Endothelial cell (in vitro differentiated cells): ENCODE data around the gene CDK16. TPM values are rescaled to one million over a fixed set of nuclear protein-coding genes. Genes with fewer than 3 reads are reported as not detected.

Source experiments
- DNase-seq: peaks from one replicate; pipeline ENCODE4 v3.0.0; 2021; ENCODE audit warnings: low spot score
- H3K27ac Mint-ChIP-seq: one replicate; pipeline ENCODE4 v1.8.0; 2021; ENCODE audit warnings: mixed read lengths, inconsistent platforms; ENCODE audit not compliant: unreplicated experiment
- H3K27me3 Mint-ChIP-seq: one replicate; pipeline ENCODE4 v1.8.0; 2021; ENCODE audit warnings: mild to moderate bottlenecking, moderate library complexity, mixed read lengths, inconsistent platforms; ENCODE audit not compliant: unreplicated experiment
- H3K36me3 Mint-ChIP-seq: one replicate; pipeline ENCODE4 v1.8.0; 2021; ENCODE audit warnings: mild to moderate bottlenecking, low read depth, mixed read lengths, inconsistent platforms; ENCODE audit not compliant: unreplicated experiment
- H3K4me1 Mint-ChIP-seq: one replicate; pipeline ENCODE4 v1.8.0; 2021; ENCODE audit warnings: mild to moderate bottlenecking, mixed read lengths, inconsistent platforms; ENCODE audit not compliant: unreplicated experiment
- H3K4me3 Mint-ChIP-seq: one replicate; pipeline ENCODE4 v1.8.0; 2021; ENCODE audit warnings: mild to moderate bottlenecking, mixed read lengths, inconsistent platforms; ENCODE audit not compliant: unreplicated experiment
- H3K9me3 Mint-ChIP-seq: one replicate; pipeline ENCODE4 v1.8.0; 2021; ENCODE audit warnings: mixed read lengths, inconsistent platforms; ENCODE audit not compliant: unreplicated experiment
- total RNA-seq: library from RNA; stranded (reverse); fragmentation: NEBNext Ultra II Directional; extraction: Animal tissue kit (Norgen Biotek cat#: 25700); gene quantifications from one replicate; pipeline ENCODE4 v1.2.1, GENCODE V29; 2021; ENCODE audit not compliant: unreplicated experiment
- TF ChIP-seq, protein P1 (sequence below): fragments of 200-600 bp; sonication (generic); IDR thresholded peaks from one replicate; pipeline ENCODE4 v1.5.0; 2021; ENCODE audit warnings: antibody characterized with exemption; ENCODE audit not compliant: unreplicated experiment

CDK16 gene
- total RNA-seq, 1 donor from 2014 or later, result 103 TPM

DNA sequence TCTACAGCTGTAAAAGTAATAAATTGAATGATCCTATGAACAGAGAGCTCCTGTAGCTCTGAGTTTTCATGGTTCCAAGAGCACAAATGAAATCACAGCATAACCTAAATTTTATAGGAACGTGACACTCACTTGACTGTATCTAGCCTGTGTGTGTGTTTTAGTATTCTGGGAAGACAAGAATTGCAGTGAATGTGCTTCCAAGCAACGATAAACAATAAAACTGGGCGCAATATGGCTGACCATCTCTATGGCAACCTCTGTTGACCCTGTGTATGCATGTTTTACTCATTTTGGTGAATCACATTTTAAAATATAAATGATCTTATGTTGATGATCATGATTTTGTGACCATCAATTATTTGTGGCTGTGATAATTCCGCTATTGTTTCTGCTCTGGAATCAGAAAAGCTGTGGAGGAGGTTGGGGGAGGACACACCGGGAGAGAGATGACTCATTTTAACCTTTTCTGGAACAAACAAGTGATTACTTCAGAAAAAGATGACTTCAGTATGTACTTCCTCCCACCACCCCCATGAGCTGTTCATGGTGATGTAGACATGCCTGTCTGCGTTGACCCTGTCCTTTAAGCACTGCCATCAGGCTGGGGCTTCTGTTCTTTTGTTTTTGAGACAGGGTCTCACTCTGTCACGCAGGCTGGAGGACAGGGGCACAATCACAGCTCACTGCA is 46.1 kb downstream of the CDK16 start:
- H3K9me3 Mint-ChIP-seq, result no peaks in the 10 kb centered on the region
- TF ChIP-seq, protein P1, sequence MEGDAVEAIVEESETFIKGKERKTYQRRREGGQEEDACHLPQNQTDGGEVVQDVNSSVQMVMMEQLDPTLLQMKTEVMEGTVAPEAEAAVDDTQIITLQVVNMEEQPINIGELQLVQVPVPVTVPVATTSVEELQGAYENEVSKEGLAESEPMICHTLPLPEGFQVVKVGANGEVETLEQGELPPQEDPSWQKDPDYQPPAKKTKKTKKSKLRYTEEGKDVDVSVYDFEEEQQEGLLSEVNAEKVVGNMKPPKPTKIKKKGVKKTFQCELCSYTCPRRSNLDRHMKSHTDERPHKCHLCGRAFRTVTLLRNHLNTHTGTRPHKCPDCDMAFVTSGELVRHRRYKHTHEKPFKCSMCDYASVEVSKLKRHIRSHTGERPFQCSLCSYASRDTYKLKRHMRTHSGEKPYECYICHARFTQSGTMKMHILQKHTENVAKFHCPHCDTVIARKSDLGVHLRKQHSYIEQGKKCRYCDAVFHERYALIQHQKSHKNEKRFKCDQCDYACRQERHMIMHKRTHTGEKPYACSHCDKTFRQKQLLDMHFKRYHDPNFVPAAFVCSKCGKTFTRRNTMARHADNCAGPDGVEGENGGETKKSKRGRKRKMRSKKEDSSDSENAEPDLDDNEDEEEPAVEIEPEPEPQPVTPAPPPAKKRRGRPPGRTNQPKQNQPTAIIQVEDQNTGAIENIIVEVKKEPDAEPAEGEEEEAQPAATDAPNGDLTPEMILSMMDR, result no peak
- no peaks in the 10 kb centered on the region for H3K4me1 Mint-ChIP-seq
- H3K27me3 Mint-ChIP-seq, result peaks cover under 1% of the 10 kb centered on the region
- no peak overlapping the region for H3K4me3 Mint-ChIP-seq
- H3K36me3 Mint-ChIP-seq, result no peaks in the 10 kb centered on the region
- DNase-seq, result no peak
- no peak overlapping the region for H3K27ac Mint-ChIP-seq

DNA sequence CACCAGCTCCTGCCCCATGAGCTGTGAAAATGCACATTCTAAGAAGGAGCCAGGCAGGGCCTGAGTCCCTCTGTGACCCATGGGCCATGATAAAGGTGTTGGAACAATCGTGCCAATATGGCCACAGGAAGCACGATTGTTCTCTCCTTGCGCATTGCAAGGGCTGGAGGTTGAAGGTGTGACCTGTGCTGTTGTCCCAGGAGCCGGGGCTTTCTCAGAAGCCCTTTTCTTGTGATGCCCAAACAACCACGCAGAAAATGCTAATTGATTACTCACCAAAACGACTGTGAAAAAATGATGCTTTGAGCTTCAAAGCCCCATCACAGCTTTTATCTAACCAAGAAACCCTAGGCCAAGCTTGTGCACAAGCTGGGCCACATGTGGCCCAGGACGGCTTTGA is 48.2 kb downstream of the CDK16 start:
- Mint-ChIP-seq H3K36me3 (no peaks in the 10 kb centered on the region), H3K9me3 (no peaks in the 10 kb centered on the region), H3K4me1 (no peaks in the 10 kb centered on the region), H3K4me3 (no peak overlapping the region), H3K27me3 (no peaks in the 10 kb centered on the region), H3K27ac (no peak overlapping the region)
- TF ChIP-seq, protein P1, result no peak
- no peak for DNase-seq

DNA sequence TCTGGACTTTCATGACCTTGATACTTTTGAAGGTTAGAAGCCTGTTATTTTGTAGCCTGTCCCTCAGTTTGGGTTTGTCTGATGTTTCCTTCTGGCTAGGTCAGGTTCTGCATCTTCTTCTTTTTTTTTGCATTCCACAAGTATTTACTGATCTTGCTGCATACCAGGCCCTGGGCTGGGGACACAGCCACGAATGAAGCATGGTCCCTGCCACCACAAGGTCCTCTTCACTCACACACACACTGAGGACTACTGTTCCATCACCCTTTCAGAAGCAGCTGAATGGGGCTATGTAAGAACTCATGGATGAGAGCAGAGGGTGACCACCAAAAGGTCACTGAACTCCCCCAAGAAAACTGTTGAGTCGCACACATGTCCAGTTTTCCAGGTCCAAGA is 53.5 kb downstream of the CDK16 start:
- Mint-ChIP-seq H3K27me3 (peaks cover 4% of the 10 kb centered on the region), H3K4me1 (no peaks in the 10 kb centered on the region), H3K36me3 (no peaks in the 10 kb centered on the region), H3K4me3 (no peak overlapping the region), H3K27ac (no peak overlapping the region), H3K9me3 (no peaks in the 10 kb centered on the region)
- TF ChIP-seq, protein P1, result no peak
- DNase-seq, result no peak

DNA sequence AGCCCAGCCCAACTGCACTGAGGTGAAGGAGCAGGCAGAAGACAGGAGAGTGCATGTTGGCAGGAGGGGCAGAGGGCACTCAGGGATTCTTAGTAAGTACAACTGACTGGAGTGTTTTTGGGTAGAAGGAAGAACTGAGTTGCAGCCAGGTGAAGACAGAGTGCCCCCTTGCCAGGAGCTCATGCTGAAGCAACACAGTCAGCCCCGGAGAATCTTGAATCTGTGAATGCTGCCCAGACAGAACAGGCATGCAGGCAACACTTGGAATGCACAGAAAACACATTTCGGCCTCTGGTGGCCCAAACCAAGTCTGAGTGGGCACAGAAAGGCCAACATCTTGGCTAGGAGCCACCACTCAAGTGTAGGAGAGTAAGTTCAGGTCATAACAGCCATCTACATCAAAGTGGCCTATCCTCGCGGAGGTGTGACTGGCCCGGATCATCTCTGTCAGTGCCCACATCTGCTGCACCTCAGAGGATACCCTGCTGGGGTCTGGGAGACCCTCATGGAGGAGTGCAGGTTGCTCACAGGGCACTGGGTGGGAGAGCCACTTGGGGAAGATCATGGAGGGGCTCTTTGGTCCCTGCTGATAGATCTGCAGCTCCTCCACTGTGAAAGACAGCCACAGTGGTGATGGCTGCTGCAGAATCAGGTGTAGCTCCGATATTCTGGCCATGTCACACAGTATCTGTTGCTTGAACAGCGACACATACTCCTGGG is 54.7 kb downstream of the CDK16 start:
- H3K9me3 Mint-ChIP-seq, result no peaks in the 10 kb centered on the region
- TF ChIP-seq, protein P1, result no peak
- H3K27me3 Mint-ChIP-seq, result peaks cover 4% of the 10 kb centered on the region
- no peak for DNase-seq
- H3K4me3 Mint-ChIP-seq, result no peak overlapping the region
- no peaks in the 10 kb centered on the region for H3K36me3 Mint-ChIP-seq
- peak overlapping the region; percentile 25 for H3K27ac Mint-ChIP-seq
- no peaks in the 10 kb centered on the region for H3K4me1 Mint-ChIP-seq

DNA sequence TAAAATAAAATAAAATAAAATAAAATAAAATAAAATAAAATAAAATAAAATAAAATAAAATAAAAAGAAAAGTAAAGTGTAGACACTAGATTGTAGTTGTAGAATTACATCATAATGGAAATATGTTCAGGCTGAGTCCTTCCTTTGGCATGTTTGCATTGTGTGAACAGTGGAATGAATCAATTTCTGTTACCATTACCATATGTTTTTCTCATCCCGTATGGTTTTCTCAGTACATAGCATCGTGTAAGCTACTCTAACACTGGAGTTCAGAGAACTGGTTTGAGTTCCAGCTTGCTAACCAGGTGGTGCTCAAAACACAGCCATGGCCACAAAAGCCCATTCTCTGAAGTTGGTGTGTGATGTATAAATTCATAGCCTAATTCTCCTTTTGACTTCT is 60.2 kb downstream of the CDK16 start:
- Mint-ChIP-seq H3K9me3 (no peaks in the 10 kb centered on the region), H3K27me3 (no peaks in the 10 kb centered on the region), H3K36me3 (no peaks in the 10 kb centered on the region), H3K27ac (no peak overlapping the region), H3K4me3 (no peak overlapping the region), H3K4me1 (no peaks in the 10 kb centered on the region)
- TF ChIP-seq, protein P1, result no peak
- no peak for DNase-seq
